GM13976 (cell line): ENCODE measurements around the gene KRTAP5-3.

Experiments used
- DNase-seq: peaks from one replicate; pipeline ENCODE4 v3.0.0; 2012; ENCODE audit warnings: low spot score
- in situ Hi-C: fragments of 300-500 bp; cut with MboI; formaldehyde crosslinking; loops from one replicate; pipeline ENCODE4 v1.12.0; 2022; ENCODE audit warnings: low sequenced_read_pairs, mixed read lengths, inconsistent platforms; ENCODE audit not compliant: unreplicated experiment
- TF ChIP-seq, protein P1 (sequence below): IDR thresholded peaks from 2 replicates; pipeline ENCODE4 v1.5.1; 2012; ENCODE audit warnings: borderline replicate concordance, mild to moderate bottlenecking; ENCODE audit not compliant: insufficient read depth; ENCODE audit errors: extremely low read depth, missing control alignments, control extremely low read depth

KRTAP5-3 gene

DNA sequence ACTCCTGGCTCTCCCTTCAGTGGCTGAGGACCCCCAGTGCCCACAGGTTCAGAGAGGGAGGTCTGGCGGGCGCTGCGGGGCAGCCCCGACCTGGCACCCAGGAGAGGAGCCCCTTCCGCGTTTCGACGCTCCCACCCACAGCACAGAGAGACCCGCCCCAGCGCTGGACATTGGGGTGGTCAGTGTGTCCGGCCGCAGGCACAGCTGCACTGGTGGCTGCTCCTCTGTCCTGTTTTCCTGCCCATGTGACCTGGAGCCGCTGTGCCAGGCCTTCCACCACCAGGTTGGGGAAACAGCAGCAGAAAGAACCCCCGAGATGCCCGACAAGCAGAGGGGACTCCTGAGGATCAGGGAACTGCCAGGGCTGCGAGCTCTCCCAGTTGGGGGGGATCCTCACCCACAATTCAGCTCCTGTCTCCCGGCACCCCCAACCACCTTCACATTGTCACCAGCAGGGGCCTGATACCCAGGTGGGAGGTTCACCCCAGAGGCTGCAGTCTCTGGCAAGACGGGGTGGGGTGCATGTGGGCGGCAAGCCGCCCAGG, 35.0 kb upstream of the KRTAP5-3 start:
- no peak for DNase-seq
- in situ Hi-C loops = no loop called here
- TF ChIP-seq, protein P1, sequence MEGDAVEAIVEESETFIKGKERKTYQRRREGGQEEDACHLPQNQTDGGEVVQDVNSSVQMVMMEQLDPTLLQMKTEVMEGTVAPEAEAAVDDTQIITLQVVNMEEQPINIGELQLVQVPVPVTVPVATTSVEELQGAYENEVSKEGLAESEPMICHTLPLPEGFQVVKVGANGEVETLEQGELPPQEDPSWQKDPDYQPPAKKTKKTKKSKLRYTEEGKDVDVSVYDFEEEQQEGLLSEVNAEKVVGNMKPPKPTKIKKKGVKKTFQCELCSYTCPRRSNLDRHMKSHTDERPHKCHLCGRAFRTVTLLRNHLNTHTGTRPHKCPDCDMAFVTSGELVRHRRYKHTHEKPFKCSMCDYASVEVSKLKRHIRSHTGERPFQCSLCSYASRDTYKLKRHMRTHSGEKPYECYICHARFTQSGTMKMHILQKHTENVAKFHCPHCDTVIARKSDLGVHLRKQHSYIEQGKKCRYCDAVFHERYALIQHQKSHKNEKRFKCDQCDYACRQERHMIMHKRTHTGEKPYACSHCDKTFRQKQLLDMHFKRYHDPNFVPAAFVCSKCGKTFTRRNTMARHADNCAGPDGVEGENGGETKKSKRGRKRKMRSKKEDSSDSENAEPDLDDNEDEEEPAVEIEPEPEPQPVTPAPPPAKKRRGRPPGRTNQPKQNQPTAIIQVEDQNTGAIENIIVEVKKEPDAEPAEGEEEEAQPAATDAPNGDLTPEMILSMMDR = no peak

DNA sequence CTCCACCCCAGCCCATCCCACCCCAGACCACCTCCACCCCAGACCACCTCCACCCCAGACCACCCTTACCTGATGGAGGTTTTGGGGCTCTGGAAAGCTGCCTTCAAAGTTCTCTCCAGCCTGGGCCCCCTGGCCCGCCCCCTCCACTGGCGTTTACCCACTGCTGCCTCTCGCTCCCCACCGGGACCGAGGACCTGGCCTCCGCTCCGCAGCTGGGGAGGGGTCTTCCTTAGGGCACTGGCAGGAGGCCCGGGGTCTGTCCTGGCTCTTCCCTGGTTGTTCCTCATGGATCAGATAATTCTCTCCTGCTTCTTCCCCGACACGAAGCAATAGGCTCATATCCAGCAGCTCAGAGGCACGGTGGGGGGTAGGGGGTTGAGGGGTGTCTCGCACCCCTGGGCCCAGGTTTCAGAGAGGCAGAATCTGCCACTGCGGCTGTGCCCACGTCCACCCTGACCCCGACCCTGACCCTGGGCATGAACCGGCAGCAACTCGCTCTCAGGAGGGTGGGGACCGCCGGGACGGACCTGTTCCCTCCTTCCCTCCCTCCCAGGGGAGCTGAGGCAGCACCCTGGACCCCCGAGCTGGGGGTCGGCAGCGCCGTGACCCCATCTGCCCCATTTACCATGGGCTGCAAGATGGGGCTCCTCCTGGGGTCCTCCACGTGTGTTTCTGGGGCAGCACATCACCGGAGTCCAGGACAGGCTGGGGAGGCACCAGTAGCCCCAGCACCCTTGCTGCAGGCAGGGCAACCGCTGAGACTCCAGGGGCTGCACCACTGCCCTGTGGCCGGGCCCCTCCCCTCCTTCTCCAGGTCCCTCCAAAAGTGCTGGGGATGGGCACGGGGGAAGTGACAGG, 34.3 kb upstream of the KRTAP5-3 start:
- no peak for DNase-seq
- TF ChIP-seq, protein P1 = no peak
- in situ Hi-C loops = no loop called here

DNA sequence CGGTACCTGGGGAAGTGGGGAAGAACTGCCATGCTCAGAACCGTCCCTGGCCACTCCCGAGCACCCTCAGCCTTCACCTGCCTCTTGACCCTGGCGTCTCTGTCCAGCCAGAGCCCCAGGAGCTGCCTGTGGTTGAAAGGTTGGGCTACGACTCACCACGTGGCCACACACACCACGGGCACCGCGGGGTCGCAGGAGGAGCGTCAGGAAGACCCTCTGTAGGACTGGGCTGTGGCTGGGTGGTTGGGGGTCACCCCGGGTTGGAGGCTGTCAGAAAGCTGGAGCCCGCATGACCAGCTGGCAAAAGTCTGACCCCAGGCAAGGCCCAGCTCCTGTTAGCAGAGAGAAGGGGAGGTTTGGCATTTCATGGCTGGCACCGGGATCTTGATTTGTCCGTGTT, 32.8 kb upstream of the KRTAP5-3 start:
- DNase-seq = no peak
- TF ChIP-seq, protein P1 = no peak
- in situ Hi-C loops = no loop called here

DNA sequence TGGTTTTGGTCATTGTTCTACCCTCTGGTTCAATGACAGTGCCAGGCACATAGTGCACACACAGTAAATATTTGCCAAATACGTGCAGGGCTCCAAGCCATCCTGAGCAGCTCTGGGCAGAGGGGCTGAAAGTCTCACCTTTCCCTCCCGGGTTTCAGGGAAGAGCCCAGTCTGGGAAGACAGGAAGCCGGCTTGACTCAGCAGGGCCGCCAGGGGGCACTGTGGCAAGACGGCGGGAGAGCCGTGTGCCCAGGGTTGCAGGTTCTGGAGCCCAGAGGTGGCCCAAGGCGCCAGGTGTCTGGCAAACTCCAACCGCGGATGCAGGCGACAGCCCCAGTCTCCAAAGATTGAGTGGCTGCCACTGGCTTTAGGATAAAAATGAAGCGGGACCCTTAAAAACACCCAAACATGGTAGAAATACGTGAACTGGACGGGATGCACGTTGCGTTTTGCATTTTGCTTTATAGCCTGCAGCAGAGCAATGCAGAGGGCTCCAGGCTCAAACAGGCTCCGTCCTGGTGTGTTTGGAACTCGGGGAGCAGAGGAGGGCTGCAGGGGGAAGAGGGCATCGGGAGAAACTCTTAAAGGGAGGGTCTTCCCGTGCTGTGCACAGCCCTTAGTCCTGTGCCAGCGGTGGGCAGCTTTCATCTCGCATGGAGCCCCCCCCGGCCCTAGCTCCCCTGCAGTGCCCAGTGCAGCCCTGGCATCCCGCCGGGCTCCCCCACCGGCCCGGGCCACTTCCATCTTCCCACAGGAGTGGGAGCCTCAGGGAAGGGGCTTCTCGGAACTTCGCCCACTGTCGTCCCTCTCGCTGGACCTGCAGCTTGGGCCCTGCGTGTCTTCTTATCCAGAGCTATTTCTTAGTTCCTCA, 32.0 kb upstream of the KRTAP5-3 start:
- DNase-seq = peak; percentile 74
- TF ChIP-seq, protein P1 = peak; percentile 79
- in situ Hi-C loops = no loop called here

DNA sequence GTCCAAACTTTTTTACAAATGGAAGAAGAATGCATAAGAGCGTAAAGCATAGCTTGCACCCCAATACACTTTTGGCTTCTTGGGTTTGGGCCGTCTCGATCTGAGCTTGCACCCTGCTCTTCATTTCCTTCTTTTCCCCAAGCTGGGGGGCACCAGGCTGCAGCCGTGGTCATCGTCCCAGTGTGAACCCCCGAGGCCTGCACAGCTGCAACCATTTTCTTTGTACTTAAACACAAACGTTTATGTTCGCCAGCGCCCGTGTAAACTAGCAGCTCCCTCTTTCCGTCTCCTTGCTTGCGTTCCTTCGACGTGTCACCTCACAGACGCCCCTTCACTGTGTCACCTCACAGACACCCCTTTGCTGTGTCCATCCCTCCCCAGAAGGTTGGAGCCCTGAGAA, 31.4 kb upstream of the KRTAP5-3 start:
- in situ Hi-C loops = no loop called here

More for the DNA sequence above, 31.4 kb upstream of the KRTAP5-3 start:
- no peak for DNase-seq
- TF ChIP-seq, protein P1 = no peak
